ENCODE measurements around the gene RAB22A. TPM values are rescaled to one million over a fixed set of nuclear protein-coding genes. Genes with fewer than 3 reads are reported as not detected.

RAB22A gene
- polyA plus RNA-seq, 1 experiment: 14.9 TPM

GRCh38 chr20:58402827-58403226 is 93.3 kb downstream of the RAB22A start:
- CTCF ChIA-PET: no interaction called here
- H3K4me3 ChIP-seq (ENCODE audit: low read depth, low read length): no peak overlapping the region
- H3K9me3 ChIP-seq (ENCODE audit: control insufficient read depth, insufficient read depth, low read length): no peaks in the 10 kb centered on the region
- DNase-seq (ENCODE audit: low read depth, low spot score): no peak
- no peak overlapping the region for H3K27ac ChIP-seq (ENCODE audit: low read depth, low read length)
- no peaks in the 10 kb centered on the region for H3K27me3 ChIP-seq (ENCODE audit: control insufficient read depth, insufficient read depth, low read length)
- POLR2A ChIA-PET: no interaction called here
- no peak for TF ChIP-seq CTCF (IDR thresholded peaks at IDR 0.05; ENCODE audit: low read depth, low read length)

DNA sequence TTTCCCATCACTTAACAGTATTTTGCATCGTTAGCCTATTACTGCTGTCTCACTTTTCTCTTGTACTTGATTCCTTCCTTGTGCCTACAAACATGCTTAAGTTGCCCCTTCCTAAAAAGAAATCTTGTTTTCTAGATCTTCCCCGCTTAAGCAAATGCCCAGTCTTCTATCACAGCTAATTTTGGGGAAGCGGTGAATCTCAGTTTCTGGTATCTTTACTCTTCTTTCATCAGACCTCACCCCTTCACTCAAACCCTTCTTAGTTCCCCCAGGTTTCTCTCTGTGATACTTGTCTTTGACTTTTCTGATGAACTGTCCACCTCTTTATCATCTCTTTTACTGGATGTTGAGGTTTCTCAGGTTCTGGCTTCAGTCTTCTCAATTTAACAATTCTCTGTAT is 93.8 kb downstream of the RAB22A start:
- Histone ChIP-seq H3K4me3 (ENCODE audit: low read depth, low read length) (no peak overlapping the region), H3K27ac (ENCODE audit: low read depth, low read length) (no peak overlapping the region), H3K27me3 (ENCODE audit: control insufficient read depth, insufficient read depth, low read length) (no peaks in the 10 kb centered on the region), H3K9me3 (ENCODE audit: control insufficient read depth, insufficient read depth, low read length) (no peaks in the 10 kb centered on the region)
- DNase-seq (ENCODE audit: low read depth, low spot score): no peak
- ChIA-PET POLR2A (no interaction called here), CTCF (no interaction called here)
- TF ChIP-seq CTCF (IDR thresholded peaks at IDR 0.05; ENCODE audit: low read depth, low read length): no peak

- H3K27me3 ChIP-seq (ENCODE audit: control insufficient read depth, insufficient read depth, low read length): no peaks in the 10 kb centered on the region
- no peaks in the 10 kb centered on the region for H3K9me3 ChIP-seq (ENCODE audit: control insufficient read depth, insufficient read depth, low read length)
- no peak for TF ChIP-seq CTCF (IDR thresholded peaks at IDR 0.05; ENCODE audit: low read depth, low read length)
- ChIA-PET CTCF (interaction anchor here (0.6 to 1.3 kb wide), 2 partner anchors 18 to 44 kb away, joined by 3 to 8 read pairs; no protein-coding TSS in a partner anchor), POLR2A (no interaction called here)
- H3K27ac ChIP-seq (ENCODE audit: low read depth, low read length): no peak overlapping the region
- H3K4me3 ChIP-seq (ENCODE audit: low read depth, low read length): no peak overlapping the region
- DNase-seq (ENCODE audit: low read depth, low spot score): no peak
These were observed 96.2 kb downstream of the RAB22A start for GRCh38 chr20:58405504-58406291.

GRCh38 chr20:58406422-58407001 is 97.0 kb downstream of the RAB22A start:
- no peaks in the 10 kb centered on the region for H3K27me3 ChIP-seq (ENCODE audit: control insufficient read depth, insufficient read depth, low read length)
- H3K9me3 ChIP-seq (ENCODE audit: control insufficient read depth, insufficient read depth, low read length): no peaks in the 10 kb centered on the region
- no peak overlapping the region for H3K4me3 ChIP-seq (ENCODE audit: low read depth, low read length)
- DNase-seq (ENCODE audit: low read depth, low spot score): no peak
- no peak overlapping the region for H3K27ac ChIP-seq (ENCODE audit: low read depth, low read length)
- no peak for TF ChIP-seq CTCF (IDR thresholded peaks at IDR 0.05; ENCODE audit: low read depth, low read length)
- CTCF ChIA-PET: no interaction called here
- POLR2A ChIA-PET: no interaction called here

DNA sequence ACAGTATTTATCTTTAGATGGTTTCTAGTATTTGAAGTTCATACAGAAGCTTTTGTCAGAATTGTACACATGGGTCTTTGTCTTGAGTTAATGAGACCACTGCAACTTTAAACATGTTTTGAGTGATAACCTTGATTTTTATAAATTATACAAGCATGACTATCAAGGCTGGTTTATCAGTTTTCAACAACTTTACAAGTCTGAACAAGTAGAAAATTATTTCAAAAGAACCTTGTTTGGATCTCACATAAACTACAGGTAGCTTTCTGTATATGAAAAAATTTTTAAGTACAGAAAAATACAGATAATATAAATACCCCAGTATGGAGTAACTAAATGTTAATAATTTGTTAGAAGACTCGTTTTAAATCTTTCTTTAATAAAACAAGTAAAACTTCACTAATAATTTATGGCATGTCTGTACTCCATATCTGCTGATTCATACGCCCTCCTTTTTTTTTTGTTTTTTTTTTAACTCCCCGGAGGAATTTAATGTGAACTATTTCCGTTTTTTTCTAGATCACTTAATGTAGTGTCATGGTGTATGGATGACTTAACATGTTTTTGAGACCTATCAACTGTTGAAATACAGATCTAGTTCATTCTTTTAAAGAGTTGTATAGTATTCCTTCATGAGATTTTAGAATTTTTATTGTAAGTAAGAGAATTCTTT is 97.8 kb downstream of the RAB22A start:
- H3K27me3 ChIP-seq (ENCODE audit: control insufficient read depth, insufficient read depth, low read length): no peaks in the 10 kb centered on the region
- H3K4me3 ChIP-seq (ENCODE audit: low read depth, low read length): no peak overlapping the region
- DNase-seq (ENCODE audit: low read depth, low spot score): no peak
- H3K27ac ChIP-seq (ENCODE audit: low read depth, low read length): no peak overlapping the region
- TF ChIP-seq CTCF (IDR thresholded peaks at IDR 0.05; ENCODE audit: low read depth, low read length): no peak
- H3K9me3 ChIP-seq (ENCODE audit: control insufficient read depth, insufficient read depth, low read length): no peaks in the 10 kb centered on the region
- POLR2A ChIA-PET: no interaction called here
- CTCF ChIA-PET: interaction anchor here (0.6 to 1.0 kb wide), 2 partner anchors 11 to 48 kb away, joined by 3 read pairs; no protein-coding TSS in a partner anchor
